Stimulated activated CD4-positive, alpha-beta T cell treated with anti-CD3 and anti-CD28 coated beads, Interleukin-4, amount 100 ng/mL, for 1 hour (primary cell): ENCODE data around the gene ECEL1.

Source experiments
- DNase-seq: peaks from one replicate; pipeline ENCODE4 v3.0.0-alpha.2; 2020

ECEL1 gene

GRCh38 chr2:232495292-232495691, 7.7 kb upstream of the ECEL1 start:
- DNase-seq = no peak

- DNase-seq = no peak
Observed at GRCh38 chr2:232494542-232494941, 6.9 kb upstream of the ECEL1 start.

DNA sequence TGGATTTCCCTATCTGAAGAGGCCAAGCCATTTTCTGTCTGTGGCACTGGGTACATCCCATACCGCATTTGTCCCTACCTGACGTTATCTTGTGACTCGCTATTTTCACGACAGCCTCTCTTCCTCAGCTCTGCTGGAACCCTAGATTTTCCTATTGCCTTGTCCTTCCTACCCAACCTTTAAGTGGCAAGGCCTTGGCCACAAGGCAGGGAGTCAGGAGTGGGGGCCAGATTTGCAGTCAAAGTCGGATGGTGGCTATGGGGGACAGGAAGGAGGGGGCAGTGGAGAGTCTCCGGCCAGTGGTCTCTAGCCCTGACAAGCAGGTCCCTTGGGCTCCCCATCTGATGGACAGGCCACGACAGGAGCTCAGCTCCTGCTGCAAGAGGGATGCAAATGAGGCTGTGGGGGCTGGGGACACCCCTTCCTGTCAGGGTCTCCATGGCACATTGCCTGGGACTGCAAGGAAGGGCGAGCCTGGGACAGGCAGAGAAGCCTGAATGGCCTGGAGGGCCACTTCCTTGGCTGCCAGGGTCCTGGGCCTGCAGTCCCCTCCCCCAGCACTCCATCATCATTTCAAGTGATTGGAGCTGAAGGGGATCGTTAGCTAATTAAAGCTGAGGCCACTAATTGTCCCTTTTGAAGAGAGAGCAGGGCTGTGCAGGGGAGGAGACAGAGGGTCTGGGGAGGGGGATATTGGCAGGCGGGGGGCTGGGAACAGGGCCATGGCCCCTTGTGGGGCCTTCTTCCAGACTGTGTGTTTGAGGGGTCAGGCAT, 6.3 kb upstream of the ECEL1 start:
- no peak for DNase-seq

GRCh38 chr2:232492963-232493700, 5.5 kb upstream of the ECEL1 start:
- DNase-seq = no peak

GRCh38 chr2:232492236-232492848, 4.7 kb upstream of the ECEL1 start:
- no peak for DNase-seq

GRCh38 chr2:232491139-232491780, 3.6 kb upstream of the ECEL1 start:
- DNase-seq = no peak

DNA sequence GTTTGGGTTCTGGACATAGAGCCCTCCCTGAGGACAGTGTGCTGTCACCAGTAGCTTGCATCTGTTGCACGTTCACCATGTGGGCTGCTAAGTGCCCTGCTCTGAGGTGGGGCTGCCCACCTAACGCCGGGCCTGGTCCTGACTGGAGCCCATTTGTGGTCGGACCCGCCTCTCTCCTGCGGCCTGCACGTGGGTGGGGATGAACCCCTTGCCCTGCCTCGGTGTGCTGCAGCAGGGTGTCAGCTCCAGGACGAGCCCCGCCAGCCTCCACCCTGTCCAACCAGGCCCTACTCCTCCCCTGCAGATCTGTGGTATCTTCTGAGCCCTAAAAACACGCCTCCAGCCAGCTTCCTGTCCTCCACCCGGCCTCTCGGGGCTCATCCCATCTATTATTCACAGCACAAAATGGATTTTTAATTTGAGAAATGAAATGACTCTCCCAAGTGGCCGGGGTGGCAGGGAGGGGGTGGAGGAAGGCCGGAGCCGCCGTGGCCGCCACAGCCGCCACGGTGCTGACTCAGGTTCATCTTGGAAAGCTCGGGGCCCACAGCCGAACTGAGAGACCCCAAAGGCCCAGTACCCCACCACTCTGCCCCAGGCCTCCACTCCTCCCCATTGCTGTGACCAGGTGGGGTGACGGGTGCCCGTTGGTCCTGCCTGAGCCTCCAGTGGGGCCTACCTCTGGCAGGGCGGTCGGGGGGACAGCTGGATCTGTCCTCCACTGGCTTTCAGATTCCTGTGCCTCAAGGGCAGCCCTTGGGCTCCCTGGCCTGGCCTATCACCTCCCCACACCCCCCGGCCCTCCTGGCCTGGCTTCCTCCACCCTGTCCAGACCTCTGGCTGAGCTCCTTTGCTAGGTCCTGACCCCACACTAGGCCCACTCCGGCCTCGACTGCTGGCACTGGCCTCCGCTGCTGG, 2.8 kb upstream of the ECEL1 start:
- DNase-seq = no peak

GRCh38 chr2:232489516-232490220, 2.0 kb upstream of the ECEL1 start:
- no peak for DNase-seq

DNA sequence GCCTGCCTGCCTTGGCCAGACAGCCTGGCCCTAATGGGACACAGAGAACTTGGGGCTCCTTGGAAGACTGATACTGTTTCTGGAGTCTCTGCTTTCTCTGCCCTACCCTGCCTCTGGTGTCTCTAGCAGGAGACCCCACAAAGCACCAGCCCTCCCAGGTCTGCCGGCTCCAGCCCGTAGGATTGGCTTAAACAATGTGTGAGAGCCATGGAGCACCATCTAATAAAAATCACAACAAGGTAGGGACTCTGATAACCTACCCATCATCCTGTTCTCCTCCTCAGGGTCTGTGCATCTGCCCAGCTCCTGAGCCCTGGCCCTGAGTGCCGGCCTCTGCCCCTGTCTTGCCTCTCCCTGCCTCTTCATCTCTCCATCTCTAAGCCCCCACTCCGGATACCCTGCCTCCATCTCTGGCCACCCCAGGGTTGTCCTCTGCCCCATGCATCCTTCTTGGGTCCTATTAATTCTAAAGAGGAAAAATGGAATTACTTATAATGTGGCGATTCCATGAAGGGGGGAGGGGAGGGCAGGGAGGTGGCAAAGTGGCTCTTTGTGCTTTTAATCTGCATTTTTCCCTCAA, 1.2 kb upstream of the ECEL1 start:
- DNase-seq = no peak

- DNase-seq = no peak
Observed at GRCh38 chr2:232488097-232488711, 570 bp upstream of the ECEL1 start.

DNA sequence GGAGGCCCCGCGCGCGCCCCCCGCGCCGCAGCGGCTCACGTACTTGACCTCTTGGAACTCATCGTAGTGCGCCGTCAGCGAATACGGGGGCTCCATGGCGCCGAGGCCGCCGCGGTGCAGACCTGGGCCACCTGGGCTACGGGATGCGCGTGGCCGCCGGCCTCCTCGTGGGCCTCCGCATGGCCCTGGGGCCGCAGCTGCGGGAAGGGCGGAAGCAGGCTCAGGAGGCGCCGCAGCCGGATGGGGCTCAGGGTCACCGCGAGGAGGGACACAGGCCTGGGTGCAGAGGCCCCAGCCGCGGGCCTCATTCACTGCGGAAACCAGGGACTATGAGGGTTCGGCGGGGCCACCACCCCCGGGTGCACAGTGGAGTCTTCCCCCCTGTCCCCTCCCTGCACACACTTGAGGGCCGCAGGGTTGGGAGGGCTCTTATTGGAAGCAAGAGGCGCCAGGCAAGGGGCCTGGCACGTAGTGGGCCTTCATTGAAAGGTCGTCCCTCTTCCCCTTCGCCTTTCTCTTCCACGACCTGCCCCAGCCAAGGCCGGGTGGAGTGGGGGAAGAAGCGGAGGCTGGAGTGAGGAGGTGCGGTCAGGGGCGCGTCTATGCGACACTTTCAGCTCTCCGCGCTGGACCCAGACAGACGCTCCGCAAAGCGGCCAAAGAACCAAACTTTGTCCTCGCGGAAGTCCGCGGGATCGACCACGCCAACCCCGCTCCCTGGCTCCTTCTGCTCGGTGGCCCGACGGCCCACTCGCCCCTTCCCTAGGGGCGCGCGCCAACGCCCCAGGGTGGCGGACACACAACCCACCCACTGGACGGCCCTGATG, 863 bp downstream of the ECEL1 start:
- no peak for DNase-seq

DNA sequence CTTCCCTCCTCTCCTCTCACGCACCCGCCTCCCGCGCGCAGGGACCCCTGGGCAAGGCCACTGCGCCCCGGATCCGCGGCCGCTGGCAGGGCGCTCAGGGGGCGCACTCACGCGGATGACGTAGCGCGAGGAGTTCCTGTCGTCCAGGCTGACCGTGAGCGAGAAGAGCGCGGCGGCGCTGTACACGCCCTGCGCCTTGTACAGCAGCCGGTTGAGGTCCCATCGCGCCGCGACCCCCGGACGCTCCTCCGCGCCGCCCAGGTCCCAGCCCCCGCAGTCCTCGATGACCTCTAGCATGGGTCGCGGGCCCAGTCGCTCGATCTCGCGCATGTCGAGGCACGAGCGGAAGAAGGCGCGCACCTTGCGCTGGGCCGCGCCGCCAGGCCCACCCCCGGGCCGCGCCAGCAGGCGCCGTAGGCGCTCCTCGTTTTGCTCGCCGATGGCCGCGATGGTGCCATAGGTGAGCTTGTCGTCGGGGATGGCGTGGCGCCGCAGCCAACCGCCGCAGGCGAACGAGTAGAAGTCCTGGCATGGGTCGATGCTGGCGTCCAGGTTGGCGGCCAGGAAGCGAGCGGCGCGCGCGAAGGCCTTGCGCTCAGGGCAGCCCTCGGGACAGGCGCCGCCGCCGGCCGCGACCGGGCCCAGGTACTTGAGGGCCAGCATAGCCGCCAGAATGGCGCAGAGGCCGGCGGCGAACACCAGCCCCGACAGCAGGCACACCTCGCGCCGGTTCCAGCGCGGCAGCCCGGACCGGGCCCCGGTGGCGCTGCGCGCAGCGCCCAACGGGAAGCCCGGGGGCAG, 1.7 kb downstream of the ECEL1 start:
- no peak for DNase-seq

GRCh38 chr2:232485348-232485756, 2.3 kb downstream of the ECEL1 start:
- no peak for DNase-seq

DNA sequence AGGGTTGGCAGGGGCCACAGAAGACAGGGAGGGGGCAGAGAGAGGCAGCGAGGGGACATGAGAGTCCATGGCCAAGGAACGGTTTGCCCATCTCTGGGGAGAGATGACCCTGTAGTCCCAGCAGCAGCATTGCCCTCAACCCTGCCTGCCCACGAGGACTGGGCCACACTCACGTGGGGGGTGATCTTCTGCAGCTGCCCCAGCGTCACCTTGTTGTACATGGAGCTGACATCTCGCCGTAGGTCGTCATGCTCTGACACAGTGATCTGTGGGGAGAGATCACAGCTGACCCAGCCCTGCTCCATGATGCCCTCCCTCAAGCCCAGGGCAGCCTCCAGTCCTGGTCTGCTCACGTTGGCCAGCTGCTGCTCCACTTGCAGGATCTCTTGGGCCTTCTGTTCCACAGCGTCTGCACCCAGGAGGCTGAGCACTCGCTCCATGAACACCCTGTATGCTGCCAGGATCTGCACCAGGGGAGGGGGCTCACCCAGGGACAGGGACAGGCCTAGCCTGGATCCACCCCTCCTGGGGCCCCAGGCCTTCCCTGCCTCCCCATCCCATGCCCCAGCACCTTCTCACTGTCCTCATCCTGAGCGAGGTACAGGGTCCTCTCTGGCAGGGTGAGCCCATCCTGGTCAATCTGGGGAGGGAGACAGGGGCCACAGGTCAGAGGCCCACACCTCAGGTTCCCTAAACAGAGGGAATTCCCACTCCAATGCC, 2.8 kb downstream of the ECEL1 start:
- DNase-seq = no peak

DNA sequence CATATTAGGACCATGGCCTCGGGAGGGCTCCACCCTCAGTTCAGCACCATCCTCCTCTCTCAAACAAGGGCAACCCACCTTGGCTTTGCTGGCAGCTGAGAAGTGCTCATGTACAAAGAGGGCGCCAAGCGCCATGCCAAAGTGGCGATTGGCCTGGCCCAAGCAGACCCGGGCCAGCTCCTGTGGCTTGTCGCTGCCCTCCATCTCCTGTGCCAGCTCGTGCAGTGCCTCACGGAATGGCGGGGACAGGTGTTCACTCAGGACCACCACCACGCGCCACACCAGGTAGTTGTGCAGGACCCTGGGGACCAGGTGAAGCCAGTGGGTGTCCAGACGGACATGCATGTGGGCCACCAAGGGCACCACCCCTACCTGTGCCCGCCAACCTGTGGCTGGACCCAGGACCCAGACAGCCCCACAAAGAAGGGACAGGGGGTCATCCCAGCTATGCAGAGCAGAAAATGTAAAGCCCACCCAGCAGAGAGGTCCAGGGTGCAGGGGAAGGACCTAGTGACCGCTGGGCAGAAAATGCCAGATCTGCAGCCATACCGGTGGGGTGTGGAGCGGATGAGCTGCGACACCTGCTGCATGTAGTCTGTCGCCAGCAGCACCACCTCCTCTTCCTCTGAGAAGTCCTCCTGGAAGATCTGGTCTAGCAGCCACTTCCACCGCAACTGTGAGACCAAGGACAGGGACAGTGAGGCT, 3.6 kb downstream of the ECEL1 start:
- no peak for DNase-seq

DNA sequence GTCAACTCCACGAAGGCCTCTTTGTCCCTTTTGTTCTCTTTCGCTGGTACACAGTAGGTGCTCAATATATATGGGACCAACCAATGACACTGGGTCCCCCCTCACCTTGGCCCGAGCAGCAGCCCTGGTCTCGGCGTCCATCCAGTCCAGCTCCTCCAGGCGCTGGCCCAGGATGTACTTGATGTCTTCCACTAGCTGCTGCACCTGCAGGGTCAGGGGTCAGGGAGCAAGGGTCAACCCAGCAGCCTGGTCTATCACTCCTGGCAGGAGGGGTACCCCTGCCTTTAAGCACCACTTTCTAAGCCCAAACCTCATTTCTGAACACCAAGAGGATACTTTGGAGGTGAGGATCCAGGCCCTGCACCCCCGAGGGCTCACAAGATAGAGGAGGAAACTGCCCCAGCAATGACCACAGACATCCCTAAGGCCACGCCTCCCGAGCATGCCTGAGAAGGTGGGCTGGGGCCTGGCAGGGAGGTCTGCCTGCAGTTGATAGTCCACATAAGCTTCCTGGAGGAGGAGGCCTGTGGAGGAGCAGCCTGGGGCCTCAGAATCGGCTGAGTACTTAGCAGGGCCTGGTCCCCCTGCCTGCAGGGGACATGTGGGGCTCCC, 4.2 kb downstream of the ECEL1 start:
- DNase-seq = no peak
